ENCODE results near the gene NME7.

Gene NME7

GRCh38 chr1:169091480-169091941 lies 276.1 kb downstream of the NME7 start:
- no peak overlapping the region for H3K4me3 ChIP-seq (ENCODE audit: low read depth, low read length)
- TF ChIP-seq CTCF (IDR thresholded peaks at IDR 0.05; ENCODE audit: low read depth, low read length): no peak

- no peak for TF ChIP-seq CTCF (IDR thresholded peaks at IDR 0.05; ENCODE audit: low read depth, low read length)
- H3K4me3 ChIP-seq (ENCODE audit: low read depth, low read length): no peak overlapping the region
Measured at GRCh38 chr1:169090900-169091311, 276.7 kb downstream of the NME7 start.

- no peak overlapping the region for H3K4me3 ChIP-seq (ENCODE audit: low read depth, low read length)
- TF ChIP-seq CTCF (IDR thresholded peaks at IDR 0.05; ENCODE audit: low read depth, low read length): no peak
Measured at GRCh38 chr1:169090308-169090899, 277.2 kb downstream of the NME7 start.

- TF ChIP-seq CTCF (IDR thresholded peaks at IDR 0.05; ENCODE audit: low read depth, low read length): no peak
- no peak overlapping the region for H3K4me3 ChIP-seq (ENCODE audit: low read depth, low read length)
Measured at GRCh38 chr1:169089776-169090175, 277.8 kb downstream of the NME7 start.

- TF ChIP-seq CTCF (IDR thresholded peaks at IDR 0.05; ENCODE audit: low read depth, low read length): no peak
- H3K4me3 ChIP-seq (ENCODE audit: low read depth, low read length): no peak overlapping the region
Measured at GRCh38 chr1:169087876-169088275, 279.7 kb downstream of the NME7 start.

- TF ChIP-seq CTCF (IDR thresholded peaks at IDR 0.05; ENCODE audit: low read depth, low read length): no peak
- no peak overlapping the region for H3K4me3 ChIP-seq (ENCODE audit: low read depth, low read length)
Measured at GRCh38 chr1:169086603-169087455, 280.8 kb downstream of the NME7 start.

GRCh38 chr1:169085911-169086310 lies 281.7 kb downstream of the NME7 start:
- no peak for TF ChIP-seq CTCF (IDR thresholded peaks at IDR 0.05; ENCODE audit: low read depth, low read length)
- H3K4me3 ChIP-seq (ENCODE audit: low read depth, low read length): no peak overlapping the region
